Keratinocyte (primary cell): ENCODE measurements around the gene RNASE8. TPM values are rescaled to one million over a fixed set of nuclear protein-coding genes. Genes with fewer than 3 reads are reported as not detected.
A peak's percentile ranks its signal among the peaks of the same experiment; 100 is the strongest.

Experiments
- DNase-seq: peaks from one replicate; pipeline ENCODE4 v3.0.0-alpha.2; 2011; ENCODE audit warnings: low read depth, missing footprints, low spot score
- FAIRE-seq: peaks from 2 replicates; lab custom pipeline; 2011; peaks lifted over from hg19 to GRCh38; lab: Jason Lieb, UNC
- H2AFZ ChIP-seq: 2 replicates; pipeline ENCODE4 v1.6.0; 2012; ENCODE audit warnings: low read length, control low read depth, inconsistent platforms; ENCODE audit not compliant: control insufficient read depth
- H3K27ac ChIP-seq: 2 replicates; pipeline ENCODE4 v1.5.1; 2011; ENCODE audit warnings: low read length; ENCODE audit not compliant: control insufficient read depth, insufficient read depth
- H3K27me3 ChIP-seq: 3 replicates; pipeline ENCODE4 v1.6.0; 2011; ENCODE audit warnings: low read length; ENCODE audit not compliant: control insufficient read depth, insufficient read depth; ENCODE audit errors: extremely low read depth
- H3K36me3 ChIP-seq, 2 experiments: 2 replicates in 1 of 2; 3 replicates in 1 of 2; pipeline ENCODE4 v1.5.1; 2011; ENCODE audit warnings: low read length in 2 of 2, mild to moderate bottlenecking in 1 of 2; ENCODE audit not compliant: control insufficient read depth in 2 of 2, insufficient read depth in 2 of 2; ENCODE audit errors: extremely low read depth in 1 of 2
- H3K4me1 ChIP-seq: 3 replicates; pipeline ENCODE4 v1.5.1; 2011; ENCODE audit warnings: low read length; ENCODE audit not compliant: control insufficient read depth, insufficient read depth; ENCODE audit errors: extremely low read depth
- H3K4me2 ChIP-seq: 3 replicates; pipeline ENCODE4 v1.6.0; 2011; ENCODE audit warnings: low read depth, low read length; ENCODE audit not compliant: control insufficient read depth, insufficient read depth; ENCODE audit errors: extremely low read depth
- H3K4me3 ChIP-seq, 3 experiments: fragments of 200-600 bp in 1 of 3; sonication (generic) in 1 of 3; 2 replicates in 2 of 3; 3 replicates in 1 of 3; pipeline ENCODE4 v1.5.1; 2011 to 2016; ENCODE audit warnings: low read length in 3 of 3, mild to moderate bottlenecking in 3 of 3, control low read depth in 2 of 3, inconsistent platforms in 1 of 3, low read depth in 1 of 3, mixed read lengths in 1 of 3, mixed run types in 1 of 3, moderate library complexity in 1 of 3; ENCODE audit not compliant: control insufficient read depth in 2 of 3, insufficient read depth in 2 of 3; ENCODE audit errors: extremely low read depth in 1 of 3
- H3K79me2 ChIP-seq: 2 replicates; pipeline ENCODE4 v1.6.0; 2012; ENCODE audit warnings: low read length; ENCODE audit not compliant: control insufficient read depth, insufficient read depth
- H3K9ac ChIP-seq: 3 replicates; pipeline ENCODE4 v1.6.0; 2011; ENCODE audit warnings: low read length; ENCODE audit not compliant: control insufficient read depth, insufficient read depth; ENCODE audit errors: extremely low read depth
- H3K9me1 ChIP-seq: 3 replicates; pipeline ENCODE4 v1.6.0; 2011; ENCODE audit warnings: low read length; ENCODE audit not compliant: control insufficient read depth, insufficient read depth; ENCODE audit errors: extremely low read depth
- H3K9me3 ChIP-seq: 2 replicates; pipeline ENCODE4 v1.5.1; 2012; ENCODE audit warnings: low read depth, low read length; ENCODE audit not compliant: control insufficient read depth
- H4K20me1 ChIP-seq: 3 replicates; pipeline ENCODE4 v1.6.0; 2011; ENCODE audit warnings: low read length; ENCODE audit not compliant: control insufficient read depth, insufficient read depth; ENCODE audit errors: extremely low read depth
- CTCF ChIP-seq, 3 experiments: IDR thresholded peaks in 1 of 3; conservative IDR thresholded peaks in 1 of 3; optimal IDR thresholded peaks in 1 of 3; 2 replicates in 2 of 3; 3 replicates in 1 of 3; pipeline versions ENCODE3 to v1.5.1; 2011; ENCODE audit warnings: low read length in 3 of 3, mild to moderate bottlenecking in 3 of 3, moderate library complexity in 2 of 3, control low read depth in 1 of 3, inconsistent platforms in 1 of 3; ENCODE audit not compliant: insufficient read depth in 2 of 3; ENCODE audit errors: extremely low read depth in 1 of 3
- EZH2 ChIP-seq: IDR thresholded peaks from one replicate; pipeline ENCODE4 v1.6.1; 2012; ENCODE audit warnings: inconsistent platforms, mild to moderate bottlenecking, low read length, moderate library complexity
- dilution Hi-C: fragments of 300-500 bp; cut with MboI; formaldehyde crosslinking; loops from one replicate; pipeline ENCODE4 v1.7.0; 2020; ENCODE audit warnings: low sequenced_read_pairs; ENCODE audit not compliant: extremely low pct_ligation_motif_present
- polyA plus RNA-seq, 5 experiments: library from polyadenylated mRNA; depleted of rRNA in 3 of 5; stranded (reverse) in 3 of 5; stranded (forward) in 1 of 5; unstranded in 1 of 5; fragments of >200 nt; gene quantifications; 1 replicate in 1 of 5; 2 replicates in 3 of 5; 3 replicates in 1 of 5; pipeline versions ENCODE4 v1.2.1 to v1.2.3, GENCODE V29; 2011 to 2012; ENCODE audit warnings: missing spikeins in 2 of 5, low read depth in 1 of 5, low replicate concordance in 1 of 5

RNASE8 gene
- polyA plus RNA-seq, 1 donor (not counting 4 experiments of a cell fraction or from before 2014, with no cell fraction given) = not detected

DNA sequence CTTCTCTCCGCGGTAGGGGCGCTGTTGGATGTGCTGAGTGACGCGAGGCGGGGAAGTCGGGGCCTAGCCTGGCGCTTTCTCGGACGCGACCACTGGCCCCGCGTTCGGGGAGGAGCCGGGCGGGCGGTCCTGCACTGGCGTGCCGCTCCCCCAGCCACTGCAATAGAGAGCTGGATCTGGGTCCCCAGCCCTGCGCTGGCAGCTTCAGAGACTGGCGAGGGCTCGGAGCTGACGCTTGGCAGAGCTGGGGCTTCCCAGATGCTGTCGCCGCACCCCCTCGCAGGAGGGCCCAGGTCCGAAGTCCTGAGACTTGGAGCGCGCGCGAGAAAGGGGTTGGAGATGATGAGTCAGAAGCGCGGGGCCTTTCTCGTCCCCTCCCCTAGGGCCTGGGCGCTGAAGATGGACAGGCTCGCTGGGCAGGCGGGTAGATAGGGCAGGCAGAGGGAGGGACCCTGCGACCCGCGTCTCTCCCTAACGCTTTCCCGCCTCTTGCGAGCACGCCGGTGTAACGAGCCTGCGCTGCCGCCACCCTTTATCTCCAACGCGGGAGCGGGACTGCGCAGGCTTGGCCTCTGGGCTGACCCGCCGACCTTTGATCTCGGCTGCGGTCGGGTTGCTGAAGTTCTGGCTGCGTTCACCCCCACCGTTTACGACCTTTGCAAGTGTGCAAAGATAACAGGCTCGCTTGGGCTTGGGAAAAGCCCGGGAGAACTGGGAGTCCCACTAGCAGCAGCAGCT is 46.3 kb downstream of the RNASE8 start:
- H2AFZ ChIP-seq = peak overlapping the region; percentile 94
- H3K27ac ChIP-seq = peak overlapping the region; percentile 95
- peak overlapping the region; percentile 54 to 90 (median 83) for H3K4me3 ChIP-seq
- no peaks in the 10 kb centered on the region for H3K27me3 ChIP-seq
- no peaks in the 10 kb centered on the region for H3K9me3 ChIP-seq
- dilution Hi-C loops = no loop called here
- H3K4me1 ChIP-seq = peaks cover 76% of the 10 kb centered on the region
- H3K9me1 ChIP-seq = no peaks in the 10 kb centered on the region
- peak overlapping the region; percentile 99 for H3K4me2 ChIP-seq
- H3K79me2 ChIP-seq = peaks cover 21% of the 10 kb centered on the region
- peak overlapping the region; percentile 95 for H3K9ac ChIP-seq
- H4K20me1 ChIP-seq = no peaks in the 10 kb centered on the region
- no peaks in the 10 kb centered on the region for H3K36me3 ChIP-seq
- FAIRE-seq = no peak
- DNase-seq = no peak
- TF ChIP-seq CTCF (optimal IDR thresholded peaks at IDR 0.05 in 1 of 3, IDR thresholded peaks at IDR 0.05 in 1 of 3, conservative IDR thresholded peaks at IDR 0.05 in 1 of 3; ENCODE audit: extremely low read depth in 1 of 3, insufficient read depth in 2 of 3, low read length in 3 of 3) (peak; percentile 75 to 90 (median 83)), EZH2 (no peak)

- FAIRE-seq (no peak), DNase-seq (no peak)
- H3K27me3 ChIP-seq = no peaks in the 10 kb centered on the region
- H3K9me3 ChIP-seq = no peaks in the 10 kb centered on the region
- dilution Hi-C loops = no loop called here
- H3K4me2 ChIP-seq = peak overlapping the region; percentile 99
- H2AFZ ChIP-seq = peak overlapping the region; percentile 94
- peak overlapping the region; percentile 95 for H3K27ac ChIP-seq
- TF ChIP-seq CTCF (optimal IDR thresholded peaks at IDR 0.05 in 1 of 3, IDR thresholded peaks at IDR 0.05 in 1 of 3, conservative IDR thresholded peaks at IDR 0.05 in 1 of 3; ENCODE audit: extremely low read depth in 1 of 3, insufficient read depth in 2 of 3, low read length in 3 of 3) = peak; percentile 98 to 100 (median 99)
- TF ChIP-seq EZH2 = no peak
- peaks cover 18% of the 10 kb centered on the region for H3K79me2 ChIP-seq
- H3K36me3 ChIP-seq = no peaks in the 10 kb centered on the region
- no peaks in the 10 kb centered on the region for H4K20me1 ChIP-seq
- peak overlapping the region; percentile 54 to 90 (median 83) for H3K4me3 ChIP-seq
- peaks cover 70% of the 10 kb centered on the region for H3K4me1 ChIP-seq
- H3K9me1 ChIP-seq = no peaks in the 10 kb centered on the region
- H3K9ac ChIP-seq = peak overlapping the region; percentile 95
Observed at GRCh38 chr14:21104448-21105060, 46.9 kb downstream of the RNASE8 start.
